ENCODE data around the gene ACAD8. TPM values are rescaled to one million over a fixed set of nuclear protein-coding genes. Genes with fewer than 3 reads are reported as not detected.

The ACAD8 gene
- polyA plus RNA-seq, 1 of the 3 experiments (the other 2 are of a cell fraction): 29.8 TPM

DNA sequence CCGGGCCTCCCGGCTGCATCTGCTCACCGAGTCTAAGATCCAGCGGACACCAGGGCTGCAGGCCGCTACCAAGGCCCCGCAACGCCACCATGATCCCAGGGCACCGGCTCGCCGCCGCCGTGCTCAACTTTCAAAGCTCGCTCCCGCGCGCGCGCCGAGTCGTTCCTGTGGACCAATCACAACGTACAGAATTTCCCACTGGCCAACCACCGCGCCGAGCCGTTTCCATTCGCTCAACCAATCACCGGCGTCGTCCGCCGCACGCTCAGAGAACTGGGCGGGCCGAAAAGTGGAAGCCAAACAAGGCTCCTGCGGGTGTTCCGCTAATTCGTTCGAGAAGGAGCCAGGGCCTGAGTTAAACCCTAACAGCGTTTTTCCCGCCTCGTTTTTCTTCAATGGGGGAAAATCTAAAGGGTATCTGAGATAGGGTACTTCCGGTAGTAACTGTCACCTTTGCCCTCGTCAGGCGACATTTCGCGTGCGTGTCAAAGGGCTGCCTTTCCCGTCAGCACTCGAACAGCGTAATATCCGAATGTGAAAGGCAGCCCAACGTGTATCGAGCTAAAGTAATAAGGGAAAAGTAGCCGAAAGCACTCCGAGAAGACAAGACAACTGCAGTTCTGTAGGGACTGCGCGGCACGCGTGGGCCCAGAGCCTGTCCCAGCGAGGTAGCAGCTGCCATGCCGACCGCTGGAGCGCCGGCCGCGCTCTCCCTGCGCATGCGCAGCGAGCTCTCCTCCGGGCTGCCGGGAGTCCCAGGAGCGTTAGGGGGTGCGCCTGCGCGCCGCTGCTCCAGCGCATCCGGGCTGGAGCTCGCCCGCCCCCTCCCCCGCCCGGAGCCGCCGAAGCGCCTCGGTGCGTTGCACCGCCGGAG is 29.3 kb upstream of the ACAD8 start, which contains the start of the genes NCAPD3 and VPS26B (continued):
- TF ChIP-seq, protein P1, sequence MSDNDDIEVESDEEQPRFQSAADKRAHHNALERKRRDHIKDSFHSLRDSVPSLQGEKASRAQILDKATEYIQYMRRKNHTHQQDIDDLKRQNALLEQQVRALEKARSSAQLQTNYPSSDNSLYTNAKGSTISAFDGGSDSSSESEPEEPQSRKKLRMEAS (IDR thresholded peaks at IDR 0.05; ENCODE audit: low read depth): peak; percentile 78; the same call in 1 of the 2 replicates
- TF ChIP-seq SMC3 (IDR thresholded peaks at IDR 0.05; ENCODE audit: low read depth, low read length): no peak

DNA sequence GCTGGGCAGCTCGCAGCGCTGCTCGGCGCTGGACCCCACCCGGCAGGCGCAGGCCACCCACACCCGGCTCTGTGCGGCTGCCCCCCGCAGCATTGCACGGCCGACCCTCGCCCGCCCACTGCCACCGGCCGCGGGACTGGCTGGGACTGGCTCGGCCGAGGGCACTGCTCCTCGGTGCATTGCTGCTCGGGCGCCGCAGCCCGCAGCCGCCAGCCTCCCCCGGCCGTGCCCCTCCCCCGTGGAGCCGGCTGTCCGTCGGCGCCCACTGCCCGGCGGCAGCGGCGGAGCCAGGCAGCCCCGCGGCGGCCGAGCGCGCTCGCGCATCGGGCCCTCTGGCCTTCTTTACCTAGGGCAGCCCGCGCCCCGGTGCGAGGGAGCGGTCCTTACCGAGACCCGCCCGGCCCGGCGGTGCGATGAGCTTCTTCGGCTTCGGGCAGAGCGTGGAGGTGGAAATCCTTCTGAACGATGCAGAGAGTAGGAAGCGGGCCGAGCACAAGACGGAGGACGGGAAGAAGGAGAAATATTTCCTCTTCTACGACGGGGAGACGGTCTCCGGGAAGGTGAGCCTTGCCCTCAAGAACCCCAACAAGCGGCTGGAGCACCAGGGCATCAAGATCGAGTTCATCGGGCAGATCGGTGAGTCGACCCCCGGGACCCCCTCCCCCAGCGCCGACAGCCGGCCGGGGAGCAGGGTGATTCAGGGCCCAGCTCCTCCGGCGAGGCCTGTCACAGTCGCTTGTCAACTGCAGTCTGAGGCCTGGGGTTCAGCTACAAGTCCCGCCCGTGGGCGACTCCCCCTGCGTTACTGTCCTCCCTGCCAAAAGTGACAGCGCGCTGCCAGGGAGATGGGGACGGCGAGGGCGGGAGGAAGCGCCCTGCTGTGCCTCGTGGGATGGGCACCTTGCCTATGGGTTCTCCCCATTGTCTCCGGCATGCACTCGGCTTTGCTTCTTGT is 28.4 kb upstream of the ACAD8 start:
- Histone ChIP-seq H3K4me3 (ENCODE audit: low read depth in 2 of 2, low read length in 1 of 2) (peak overlapping the region; percentile 79 to 94), H3K27ac (ENCODE audit: low read depth in 2 of 2, low read length in 1 of 2) (peak overlapping the region; percentile 85 to 90; a peak in 3 of 4 replicates), H3F3A (replicated peaks; ENCODE audit: insufficient read depth) (no peaks in the 10 kb centered on the region), H3K9me3 (no peaks in the 10 kb centered on the region), H3K36me3 (replicated peaks in 1 of 2; ENCODE audit: control insufficient read depth in 1 of 2, insufficient read depth in 2 of 2, low read length in 1 of 2) (peaks cover 12 to 17% of the 10 kb centered on the region in 2 experiments), H3K4me1 (ENCODE audit: control insufficient read depth in 1 of 2, insufficient read depth in 2 of 2, low read depth in 1 of 2, low read length in 1 of 2) (peaks cover 6 to 41% of the 10 kb centered on the region in 2 experiments; a peak in 3 of 4 replicates), H3K9me2 (no peaks in the 10 kb centered on the region), H3K79me2 (ENCODE audit: insufficient read depth) (peaks cover 83% of the 10 kb centered on the region), H3K27me3 (ENCODE audit: insufficient read depth) (no peaks in the 10 kb centered on the region), H3K4me2 (peak overlapping the region; percentile 88), H3K9ac (peak overlapping the region; percentile 78), H4K20me1 (ENCODE audit: insufficient read depth) (peaks cover 13% of the 10 kb centered on the region), H2AFZ (ENCODE audit: low read depth) (peak overlapping the region; percentile 50)
- ChIA-PET CTCF (interaction anchor here (0.6 to 2.9 kb wide), 5 partner anchors 10 to 51 kb away, joined by 3 to 13 read pairs (median 5); partner anchors contain the start of gene GLB1L3), POLR2A (interaction anchor here (0.6 to 1.2 kb wide), 7 partner anchors 8 to 41 kb away, joined by 3 to 7 read pairs (median 3); partner anchors contain the start of gene ACAD8)
- DNase-seq: peak; percentile 66
- 0% methylated on average over 24 of the region's 93 CpGs for WGBS (ENCODE audit: low lambda C conversion rate)
- peak; percentile 89 for TF ChIP-seq MXI1 (IDR thresholded peaks at IDR 0.05; ENCODE audit: low read depth, low read length)
- TF ChIP-seq, protein P1 (IDR thresholded peaks at IDR 0.05; ENCODE audit: low read depth): peak; percentile 27; the same call in 1 of the 2 replicates
- TF ChIP-seq, protein P2, sequence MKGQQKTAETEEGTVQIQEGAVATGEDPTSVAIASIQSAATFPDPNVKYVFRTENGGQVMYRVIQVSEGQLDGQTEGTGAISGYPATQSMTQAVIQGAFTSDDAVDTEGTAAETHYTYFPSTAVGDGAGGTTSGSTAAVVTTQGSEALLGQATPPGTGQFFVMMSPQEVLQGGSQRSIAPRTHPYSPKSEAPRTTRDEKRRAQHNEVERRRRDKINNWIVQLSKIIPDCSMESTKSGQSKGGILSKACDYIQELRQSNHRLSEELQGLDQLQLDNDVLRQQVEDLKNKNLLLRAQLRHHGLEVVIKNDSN (IDR thresholded peaks at IDR 0.05; ENCODE audit: borderline replicate concordance, low read depth): no peak

DNA sequence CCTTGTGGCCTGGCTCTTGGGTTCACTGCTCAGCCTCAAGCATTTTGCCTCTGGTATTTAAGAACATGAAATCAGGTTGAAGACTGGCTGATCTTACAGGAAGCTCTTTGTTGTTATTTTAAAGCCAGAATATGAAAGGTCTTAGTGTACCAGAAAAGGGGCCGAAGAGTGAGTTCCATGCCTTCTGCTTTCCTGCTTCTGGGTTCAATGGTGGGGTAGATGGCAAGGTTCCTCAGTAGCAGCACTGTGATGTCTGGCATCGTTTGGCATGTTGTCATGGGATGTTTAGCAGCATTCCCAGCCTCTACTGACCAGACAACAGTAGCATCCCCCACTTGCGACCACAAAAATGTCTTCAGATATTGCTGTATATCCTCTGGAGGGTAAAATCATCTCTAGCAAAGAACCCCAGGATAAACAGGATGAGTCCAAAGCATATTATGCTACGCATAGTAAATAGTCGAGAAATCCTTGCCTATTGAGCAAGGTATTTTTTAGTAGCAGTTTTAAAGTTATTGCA is 26.5 kb upstream of the ACAD8 start:
- Histone ChIP-seq H3K4me1 (ENCODE audit: control insufficient read depth in 1 of 2, insufficient read depth in 2 of 2, low read depth in 1 of 2, low read length in 1 of 2) (peaks cover 6 to 59% of the 10 kb centered on the region in 2 experiments; a peak in 3 of 4 replicates), H3K4me3 (ENCODE audit: low read depth in 2 of 2, low read length in 1 of 2) (peak overlapping the region in 1 of 2 experiments; percentile 79; a peak in 3 of 4 replicates), H3K9ac (no peak overlapping the region), H3F3A (replicated peaks; ENCODE audit: insufficient read depth) (no peaks in the 10 kb centered on the region), H3K9me2 (no peaks in the 10 kb centered on the region), H3K79me2 (ENCODE audit: insufficient read depth) (peaks cover 83% of the 10 kb centered on the region), H3K36me3 (replicated peaks in 1 of 2; ENCODE audit: control insufficient read depth in 1 of 2, insufficient read depth in 2 of 2, low read length in 1 of 2) (peaks cover 5 to 7% of the 10 kb centered on the region in 2 experiments), H3K27ac (ENCODE audit: low read depth in 2 of 2, low read length in 1 of 2) (peak overlapping the region in 1 of 2 experiments; percentile 28; a peak in 1 of 4 replicates), H3K27me3 (ENCODE audit: insufficient read depth) (no peaks in the 10 kb centered on the region), H3K4me2 (peak overlapping the region; percentile 88), H3K9me3 (no peaks in the 10 kb centered on the region), H2AFZ (ENCODE audit: low read depth) (no peak overlapping the region), H4K20me1 (ENCODE audit: insufficient read depth) (peaks cover 16% of the 10 kb centered on the region)
- ChIA-PET POLR2A (no interaction called here), CTCF (interaction anchor here (1.4 to 1.5 kb wide), 3 partner anchors 35 to 288 kb away, joined by 3 to 5 read pairs (median 3); no protein-coding TSS in a partner anchor)
- WGBS (ENCODE audit: low lambda C conversion rate): 87% methylated on average over 5 of the region's 5 CpGs
- TF ChIP-seq JUND (IDR thresholded peaks at IDR 0.05) (no peak), SMC3 (IDR thresholded peaks at IDR 0.05; ENCODE audit: low read depth, low read length) (no peak)
- TF ChIP-seq, protein P3, sequence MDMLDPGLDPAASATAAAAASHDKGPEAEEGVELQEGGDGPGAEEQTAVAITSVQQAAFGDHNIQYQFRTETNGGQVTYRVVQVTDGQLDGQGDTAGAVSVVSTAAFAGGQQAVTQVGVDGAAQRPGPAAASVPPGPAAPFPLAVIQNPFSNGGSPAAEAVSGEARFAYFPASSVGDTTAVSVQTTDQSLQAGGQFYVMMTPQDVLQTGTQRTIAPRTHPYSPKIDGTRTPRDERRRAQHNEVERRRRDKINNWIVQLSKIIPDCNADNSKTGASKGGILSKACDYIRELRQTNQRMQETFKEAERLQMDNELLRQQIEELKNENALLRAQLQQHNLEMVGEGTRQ (IDR thresholded peaks at IDR 0.05; ENCODE audit: borderline replicate concordance, low read depth, low read length): no peak
- no peak for DNase-seq

All from SK-N-SH (cell line).